HepG2 (cell line): Measurements from ENCODE around the gene MYO5B. TPM values are rescaled to one million over a fixed set of nuclear protein-coding genes. Genes with fewer than 3 reads are reported as not detected.

Source experiments
- CEBPB ChIP-seq: IDR thresholded peaks from 2 replicates; pipeline ENCODE4 v1.6.1; 2011; ENCODE audit warnings: low read depth, low read length, improper control_type of control experiment, borderline replicate concordance
- CEBPG ChIP-seq: IDR thresholded peaks from 2 replicates; pipeline ENCODE4 v1.6.1; 2016
- CREM ChIP-seq, 2 experiments: sonication (generic) in 1 of 2; formaldehyde crosslinking in 1 of 2; IDR thresholded peaks; 2 replicates each; pipeline versions ENCODE4 v1.4.0 to v1.6.1; 2016 to 2020; ENCODE audit warnings: antibody characterized with exemption in 1 of 2, mild to moderate bottlenecking in 1 of 2, missing genetic modification reagents in 1 of 2
- FOXA3 ChIP-seq: IDR thresholded peaks from 2 replicates; pipeline ENCODE4 v1.6.1; 2016; ENCODE audit warnings: missing genetic modification reagents, missing compliant biosample characterization
- NCOR1 ChIP-seq: fragments of 200-600 bp; sonication (generic); IDR thresholded peaks from 2 replicates; pipeline ENCODE4 v1.7.0; 2017; ENCODE audit warnings: antibody characterized with exemption, low read length, borderline replicate concordance
- SAP130 ChIP-seq: IDR thresholded peaks from 2 replicates; pipeline ENCODE4 v1.6.1; 2016; ENCODE audit warnings: low read depth
- SOX6 ChIP-seq, 2 experiments: fragments of 450-650 bp in 1 of 2; sonication (generic) in 1 of 2; formaldehyde crosslinking in 1 of 2; IDR thresholded peaks; 2 replicates each; pipeline versions ENCODE4 v1.4.0 to v1.6.1; 2017 to 2020; ENCODE audit warnings: antibody characterized with exemption in 1 of 2, mild to moderate bottlenecking in 1 of 2, missing genetic modification reagents in 1 of 2
- SP140L ChIP-seq: sonication (generic); formaldehyde crosslinking; IDR thresholded peaks from 2 replicates; pipeline ENCODE4 v1.4.0; 2020; ENCODE audit warnings: missing genetic modification reagents, borderline replicate concordance
- ZNF335 ChIP-seq: sonication (generic); formaldehyde crosslinking; IDR thresholded peaks from 2 replicates; pipeline ENCODE4 v1.4.0; 2020; ENCODE audit warnings: missing genetic modification reagents
- polyA plus RNA-seq, 8 experiments: library from polyadenylated mRNA; depleted of rRNA in 3 of 8; stranded (reverse) in 7 of 8; unstranded in 1 of 8; fragments of >200 nt; fragmentation: Illumina TruSeq in 4 of 8; extraction: Trizol in 4 of 8; gene quantifications; 2 replicates each; pipeline versions ENCODE4 v1.2.1 to v1.2.3, GENCODE V29; 2011 to 2016; ENCODE audit warnings: low read depth in 4 of 8, missing spikeins in 1 of 8, mixed read lengths in 1 of 8; ENCODE audit not compliant: insufficient read depth in 1 of 8
- total RNA-seq, 5 experiments: library from RNA; depleted of rRNA; stranded (reverse); fragments of >200 nt; fragmentation: Illumina TruSeq; extraction: Trizol; gene quantifications; 2 replicates each; pipeline ENCODE4 v1.2.3, GENCODE V29; 2016; ENCODE audit warnings: low read depth in 1 of 5
- TF ChIP-seq, protein P1 (sequence below): IDR thresholded peaks from 2 replicates; pipeline ENCODE4 v1.6.1; 2012; ENCODE audit warnings: low read length, improper control_type of control experiment
- TF ChIP-seq, protein P2 (sequence below): IDR thresholded peaks from 2 replicates; pipeline ENCODE4 v1.4.0; 2020; ENCODE audit warnings: mild to moderate bottlenecking, missing genetic modification reagents
- TF ChIP-seq, protein P3 (sequence below): IDR thresholded peaks from 2 replicates; pipeline ENCODE4 v1.6.1; 2016; ENCODE audit warnings: low read depth

The MYO5B gene
- total and polyA plus RNA-seq, 2 of the 13 experiments (the other 11 are each of a cell fraction or from before 2014, with no cell fraction given), result 13.1 to 24.0 TPM

DNA sequence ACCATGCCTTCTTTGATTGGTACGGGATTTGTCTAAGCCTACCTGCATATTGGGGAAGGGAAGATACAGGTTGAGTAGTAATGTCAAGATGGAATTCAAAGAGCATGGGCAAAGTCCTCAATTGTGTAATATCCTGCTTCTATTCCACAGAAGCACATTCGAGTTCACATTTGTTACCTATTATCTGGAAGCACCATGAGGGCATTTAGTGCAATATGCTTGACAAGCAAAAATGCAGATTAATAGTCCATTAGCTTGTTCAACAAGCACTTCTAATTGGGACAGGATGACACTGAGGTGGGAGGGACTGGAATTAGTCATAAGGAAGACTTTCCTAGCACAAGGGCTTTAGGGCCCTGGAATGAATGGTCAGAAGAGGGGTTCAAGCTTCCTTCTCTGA lies 40.5 kb downstream of the MYO5B start (continued):
- TF ChIP-seq SAP130 (CRISPR knock-in tag), result 0 out of 2 replicates have a peak, but pooled peaks have one; percentile 15
- TF ChIP-seq, protein P1, sequence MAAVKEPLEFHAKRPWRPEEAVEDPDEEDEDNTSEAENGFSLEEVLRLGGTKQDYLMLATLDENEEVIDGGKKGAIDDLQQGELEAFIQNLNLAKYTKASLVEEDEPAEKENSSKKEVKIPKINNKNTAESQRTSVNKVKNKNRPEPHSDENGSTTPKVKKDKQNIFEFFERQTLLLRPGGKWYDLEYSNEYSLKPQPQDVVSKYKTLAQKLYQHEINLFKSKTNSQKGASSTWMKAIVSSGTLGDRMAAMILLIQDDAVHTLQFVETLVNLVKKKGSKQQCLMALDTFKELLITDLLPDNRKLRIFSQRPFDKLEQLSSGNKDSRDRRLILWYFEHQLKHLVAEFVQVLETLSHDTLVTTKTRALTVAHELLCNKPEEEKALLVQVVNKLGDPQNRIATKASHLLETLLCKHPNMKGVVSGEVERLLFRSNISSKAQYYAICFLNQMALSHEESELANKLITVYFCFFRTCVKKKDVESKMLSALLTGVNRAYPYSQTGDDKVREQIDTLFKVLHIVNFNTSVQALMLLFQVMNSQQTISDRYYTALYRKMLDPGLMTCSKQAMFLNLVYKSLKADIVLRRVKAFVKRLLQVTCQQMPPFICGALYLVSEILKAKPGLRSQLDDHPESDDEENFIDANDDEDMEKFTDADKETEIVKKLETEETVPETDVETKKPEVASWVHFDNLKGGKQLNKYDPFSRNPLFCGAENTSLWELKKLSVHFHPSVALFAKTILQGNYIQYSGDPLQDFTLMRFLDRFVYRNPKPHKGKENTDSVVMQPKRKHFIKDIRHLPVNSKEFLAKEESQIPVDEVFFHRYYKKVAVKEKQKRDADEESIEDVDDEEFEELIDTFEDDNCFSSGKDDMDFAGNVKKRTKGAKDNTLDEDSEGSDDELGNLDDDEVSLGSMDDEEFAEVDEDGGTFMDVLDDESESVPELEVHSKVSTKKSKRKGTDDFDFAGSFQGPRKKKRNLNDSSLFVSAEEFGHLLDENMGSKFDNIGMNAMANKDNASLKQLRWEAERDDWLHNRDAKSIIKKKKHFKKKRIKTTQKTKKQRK, result no peak
- peak; percentile 57; the same call in 1 of the 2 replicates for TF ChIP-seq NCOR1
- TF ChIP-seq CREM (IDR thresholded peaks at IDR 0.05), result peak; percentile 20; the same call in 1 of the 2 replicates
- TF ChIP-seq CREM (CRISPR knock-in tag; IDR thresholded peaks at IDR 0.05), result no peak
- peak; percentile 41 for TF ChIP-seq FOXA3 (CRISPR knock-in tag)
- peak; percentile 69 for TF ChIP-seq CEBPG (CRISPR knock-in tag)
- TF ChIP-seq ZNF335 (CRISPR knock-in tag), result no peak
- peak; percentile 71; the same call in 1 of the 2 replicates for TF ChIP-seq CEBPB
- TF ChIP-seq, protein P2, sequence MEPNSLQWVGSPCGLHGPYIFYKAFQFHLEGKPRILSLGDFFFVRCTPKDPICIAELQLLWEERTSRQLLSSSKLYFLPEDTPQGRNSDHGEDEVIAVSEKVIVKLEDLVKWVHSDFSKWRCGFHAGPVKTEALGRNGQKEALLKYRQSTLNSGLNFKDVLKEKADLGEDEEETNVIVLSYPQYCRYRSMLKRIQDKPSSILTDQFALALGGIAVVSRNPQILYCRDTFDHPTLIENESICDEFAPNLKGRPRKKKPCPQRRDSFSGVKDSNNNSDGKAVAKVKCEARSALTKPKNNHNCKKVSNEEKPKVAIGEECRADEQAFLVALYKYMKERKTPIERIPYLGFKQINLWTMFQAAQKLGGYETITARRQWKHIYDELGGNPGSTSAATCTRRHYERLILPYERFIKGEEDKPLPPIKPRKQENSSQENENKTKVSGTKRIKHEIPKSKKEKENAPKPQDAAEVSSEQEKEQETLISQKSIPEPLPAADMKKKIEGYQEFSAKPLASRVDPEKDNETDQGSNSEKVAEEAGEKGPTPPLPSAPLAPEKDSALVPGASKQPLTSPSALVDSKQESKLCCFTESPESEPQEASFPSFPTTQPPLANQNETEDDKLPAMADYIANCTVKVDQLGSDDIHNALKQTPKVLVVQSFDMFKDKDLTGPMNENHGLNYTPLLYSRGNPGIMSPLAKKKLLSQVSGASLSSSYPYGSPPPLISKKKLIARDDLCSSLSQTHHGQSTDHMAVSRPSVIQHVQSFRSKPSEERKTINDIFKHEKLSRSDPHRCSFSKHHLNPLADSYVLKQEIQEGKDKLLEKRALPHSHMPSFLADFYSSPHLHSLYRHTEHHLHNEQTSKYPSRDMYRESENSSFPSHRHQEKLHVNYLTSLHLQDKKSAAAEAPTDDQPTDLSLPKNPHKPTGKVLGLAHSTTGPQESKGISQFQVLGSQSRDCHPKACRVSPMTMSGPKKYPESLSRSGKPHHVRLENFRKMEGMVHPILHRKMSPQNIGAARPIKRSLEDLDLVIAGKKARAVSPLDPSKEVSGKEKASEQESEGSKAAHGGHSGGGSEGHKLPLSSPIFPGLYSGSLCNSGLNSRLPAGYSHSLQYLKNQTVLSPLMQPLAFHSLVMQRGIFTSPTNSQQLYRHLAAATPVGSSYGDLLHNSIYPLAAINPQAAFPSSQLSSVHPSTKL, result peak; percentile 64
- TF ChIP-seq SP140L (CRISPR knock-in tag), result no peak
- TF ChIP-seq, protein P3, sequence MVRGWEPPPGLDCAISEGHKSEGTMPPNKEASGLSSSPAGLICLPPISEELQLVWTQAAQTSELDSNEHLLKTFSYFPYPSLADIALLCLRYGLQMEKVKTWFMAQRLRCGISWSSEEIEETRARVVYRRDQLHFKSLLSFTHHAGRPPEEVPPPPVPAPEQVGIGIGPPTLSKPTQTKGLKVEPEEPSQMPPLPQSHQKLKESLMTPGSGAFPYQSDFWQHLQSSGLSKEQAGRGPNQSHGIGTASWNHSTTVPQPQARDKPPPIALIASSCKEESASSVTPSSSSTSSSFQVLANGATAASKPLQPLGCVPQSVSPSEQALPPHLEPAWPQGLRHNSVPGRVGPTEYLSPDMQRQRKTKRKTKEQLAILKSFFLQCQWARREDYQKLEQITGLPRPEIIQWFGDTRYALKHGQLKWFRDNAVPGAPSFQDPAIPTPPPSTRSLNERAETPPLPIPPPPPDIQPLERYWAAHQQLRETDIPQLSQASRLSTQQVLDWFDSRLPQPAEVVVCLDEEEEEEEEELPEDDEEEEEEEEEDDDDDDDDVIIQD (CRISPR knock-in tag), result 0 out of 2 replicates have a peak, but pooled peaks have one; percentile 66
- TF ChIP-seq SOX6 (IDR thresholded peaks at IDR 0.05), result no peak
- peak; percentile 34; the same call in 1 of the 2 replicates for TF ChIP-seq SOX6 (CRISPR knock-in tag; IDR thresholded peaks at IDR 0.05)
- TF ChIP-seq, all 625 proteins: peak for 23
